B cell (primary cell): ENCODE data around the gene TRIM17. TPM values are rescaled to one million over a fixed set of nuclear protein-coding genes. Genes with fewer than 3 reads are reported as not detected.

Experiments
- ATAC-seq: fragments of 200-7000 bp; cut with Tn5 transposase; one replicate; pipeline ENCODE4 v1.10.0; 2021; ENCODE audit warnings: low read depth, mild to moderate bottlenecking, moderate number of reproducible peaks, moderate library complexity
- CTCF ChIA-PET: fragments of 350-600 bp; sonication (Branson Sonifier 250); formaldehyde crosslinking; loops from one replicate; lab custom pipeline; 2021; ENCODE audit warnings: antibody characterized with exemption, inconsistent platforms; lab: Charles Lee
- POLR2A ChIA-PET: fragments of 350-600 bp; sonication (Branson Sonifier 250); formaldehyde crosslinking; loops from one replicate; lab custom pipeline; 2021; ENCODE audit warnings: antibody characterized with exemption; lab: Charles Lee
- DNase-seq: peaks from one replicate; pipeline ENCODE4 v3.0.0; 2013
- H2AFZ ChIP-seq: 2 replicates; pipeline ENCODE4 v1.6.1; 2012; ENCODE audit warnings: mild to moderate bottlenecking, low read depth, low read length; ENCODE audit not compliant: insufficient read depth, poor library complexity, severe bottlenecking
- H3K27ac ChIP-seq, 2 donors: 1 replicate in 1 of 2; 2 replicates in 1 of 2; pipeline ENCODE4 v1.5.1; 2012 to 2013; ENCODE audit warnings: low read length in 2 of 2, mild to moderate bottlenecking in 2 of 2, moderate library complexity in 1 of 2
- H3K27me3 ChIP-seq, 4 experiments: fragments of 200-600 bp in 1 of 4; sonication (generic) in 1 of 4; replicated peaks in 1 of 4; 1 replicate in 2 of 4; 2 replicates in 2 of 4; pipeline versions ENCODE4 v1.6.1 to v1.7.0; 2013 to 2016; ENCODE audit warnings: low read length in 3 of 4, mild to moderate bottlenecking in 2 of 4, mixed read lengths in 1 of 4, moderate library complexity in 1 of 4; ENCODE audit not compliant: insufficient read depth in 4 of 4, control insufficient read depth in 3 of 4; ENCODE audit errors: control extremely low read depth in 1 of 4
- H3K36me3 ChIP-seq, 2 experiments: replicated peaks in 1 of 2; 1 replicate in 1 of 2; 2 replicates in 1 of 2; pipeline versions ENCODE4 v1.6.1 to v1.7.1; 2013; ENCODE audit warnings: low read length in 1 of 2; ENCODE audit not compliant: insufficient read depth in 2 of 2, control insufficient read depth in 1 of 2; ENCODE audit errors: control extremely low read depth in 1 of 2, extremely low read depth in 1 of 2
- H3K4me1 ChIP-seq, 2 donors: fragments of 200-600 bp in 1 of 2; sonication (generic) in 1 of 2; 1 replicate in 1 of 2; 2 replicates in 1 of 2; pipeline versions ENCODE4 v1.5.1 to v1.6.1; 2013 to 2017; ENCODE audit warnings: low read length in 2 of 2; ENCODE audit not compliant: control insufficient read depth in 2 of 2, insufficient read depth in 2 of 2
- H3K4me2 ChIP-seq: replicated peaks from 2 replicates; pipeline ENCODE3; 2012; ENCODE audit warnings: mild to moderate bottlenecking, low read depth, low read length; ENCODE audit not compliant: poor library complexity, severe bottlenecking
- H3K4me3 ChIP-seq, 5 experiments: fragments of 200-600 bp in 1 of 5; sonication (generic) in 1 of 5; 1 replicate in 3 of 5; 2 replicates in 2 of 5; pipeline versions ENCODE4 v1.5.1 to v1.7.0; 2011 to 2016; ENCODE audit warnings: low read length in 4 of 5, mild to moderate bottlenecking in 4 of 5, low read depth in 2 of 5, control low read depth in 1 of 5, moderate library complexity in 1 of 5; ENCODE audit not compliant: insufficient read depth in 1 of 5; ENCODE audit errors: control extremely low read depth in 1 of 5, extremely low read depth in 1 of 5
- H3K79me2 ChIP-seq: fragments of 200-600 bp; sonication (generic); one replicate; pipeline ENCODE4 v1.6.0; 2016; ENCODE audit warnings: low read length; ENCODE audit not compliant: control insufficient read depth, insufficient read depth
- H3K9ac ChIP-seq: fragments of 200-600 bp; sonication (generic); 2 replicates; pipeline ENCODE4 v1.6.1; 2017; ENCODE audit warnings: mild to moderate bottlenecking, low read length, moderate library complexity
- H3K9me3 ChIP-seq, 3 donors: one replicate each; pipeline versions ENCODE4 v1.6.1 to v1.7.1; 2013; ENCODE audit warnings: low read length in 2 of 3; ENCODE audit not compliant: control insufficient read depth in 2 of 3, insufficient read depth in 1 of 3; ENCODE audit errors: control extremely low read depth in 1 of 3
- H4K20me1 ChIP-seq: 2 replicates; pipeline ENCODE4 v1.6.0; 2012; ENCODE audit warnings: mild to moderate bottlenecking, low read length; ENCODE audit not compliant: insufficient read depth, control insufficient read depth, poor library complexity, severe bottlenecking
- H3K27ac Mint-ChIP-seq: one replicate; pipeline ENCODE4 v1.8.0; 2021; ENCODE audit warnings: mixed read lengths
- H3K27me3 Mint-ChIP-seq: one replicate; pipeline ENCODE4 v1.8.0; 2021; ENCODE audit warnings: mixed read lengths
- H3K4me1 Mint-ChIP-seq: one replicate; pipeline ENCODE4 v1.8.0; 2021; ENCODE audit warnings: mixed read lengths
- H3K4me3 Mint-ChIP-seq: one replicate; pipeline ENCODE4 v1.8.0; 2021; ENCODE audit warnings: mixed read lengths
- H3K9me3 Mint-ChIP-seq: one replicate; pipeline ENCODE4 v1.8.0; 2022; ENCODE audit warnings: mixed read lengths; ENCODE audit not compliant: insufficient read depth
- CTCF ChIP-seq: fragments of 200-600 bp; IDR thresholded peaks from one replicate; pipeline ENCODE4 v1.8.0; 2022; ENCODE audit warnings: antibody characterized with exemption, mild to moderate bottlenecking
- EZH2 ChIP-seq: IDR thresholded peaks from 2 replicates; pipeline ENCODE4 v1.6.1; 2012; ENCODE audit warnings: borderline replicate concordance, low read depth, mild to moderate bottlenecking, moderate library complexity, low read length; ENCODE audit not compliant: insufficient read depth, poor library complexity, severe bottlenecking
- WGBS: methylation state at CpG from one replicate; pipeline ENCODE4 v1.1.5; 2013; ENCODE audit warnings: missing lambda C conversion rate; ENCODE audit not compliant: insufficient coverage; 5-methylcytosine and 5-hydroxymethylcytosine counted together
- intact Hi-C: fragments of 100-400 bp; cut with micrococcal nuclease; formaldehyde crosslinking; loops from one replicate; pipeline ENCODE4 v1.10.0; 2022
- polyA plus RNA-seq: library from polyadenylated mRNA; depleted of rRNA; stranded (reverse); fragments of >200 nt; gene quantifications from 2 replicates; pipeline ENCODE4 v1.2.3, GENCODE V29; 2012
- total RNA-seq, 2 donors: library from RNA; stranded (reverse); fragments of 120-200 nt in 1 of 2; gene quantifications; 1 replicate in 1 of 2; 2 replicates in 1 of 2; pipeline versions ENCODE4 v1.2.3 to v1.2.4, GENCODE V29; 2013 to 2022

The TRIM17 gene
- total and polyA plus RNA-seq, 2 donors (not counting 1 experiment from before 2014, with no cell fraction given), result not detected

GRCh38 chr1:228394571-228395394 is 21.9 kb downstream of the TRIM17 start:
- Histone ChIP-seq H3K36me3 (peaks cover 7 to 48% of the 10 kb centered on the region in 2 experiments), H3K9me3 (no peaks in the 10 kb centered on the region), H4K20me1 (peaks cover 35% of the 10 kb centered on the region), H3K27ac (no peak overlapping the region), H3K9ac (no peak overlapping the region), H3K4me2 (no peak overlapping the region), H3K4me1 (no peaks in the 10 kb centered on the region), H3K79me2 (peaks cover 2% of the 10 kb centered on the region), H3K4me3 (no peak overlapping the region), H2AFZ (no peak overlapping the region), H3K27me3 (no peaks in the 10 kb centered on the region)
- intact Hi-C loops, result no loop called here
- Mint-ChIP-seq H3K27ac (no peak overlapping the region), H3K4me3 (no peak overlapping the region), H3K27me3 (no peaks in the 10 kb centered on the region), H3K9me3 (no peaks in the 10 kb centered on the region), H3K4me1 (no peaks in the 10 kb centered on the region)
- TF ChIP-seq CTCF, result no peak
- TF ChIP-seq EZH2, result no peak
- WGBS, result 98% methylated on average over 35 of the region's 38 CpGs
- ATAC-seq, result no peak
- no peak for DNase-seq
- CTCF ChIA-PET, result no interaction called here
- POLR2A ChIA-PET, result interaction anchor here (0.6 kb wide), 1 partner anchor 1844 kb away, joined by 3 read pairs; no protein-coding TSS in a partner anchor
